GM23338 (cell line): ENCODE measurements around the gene ASXL2. TPM values are rescaled to one million over a fixed set of nuclear protein-coding genes. Genes with fewer than 3 reads are reported as not detected.

ENCODE experiments used
- ATAC-seq: fragments of 200-7000 bp; cut with Tn5 transposase; 3 replicates; pipeline ENCODE4 v1.9.1; 2020
- DNase-seq: peaks from one replicate; pipeline ENCODE4 v3.0.0-alpha.2; 2015; ENCODE audit warnings: low spot score
- H2AFZ ChIP-seq: fragments of 200-600 bp; sonication (generic); 2 replicates; pipeline ENCODE4 v1.8.0; 2016; ENCODE audit warnings: antibody characterized with exemption, mild to moderate bottlenecking, moderate library complexity
- H3F3A ChIP-seq: fragments of 200-600 bp; sonication (generic); replicated peaks from 2 replicates; pipeline ENCODE4 v1.8.0; 2017; ENCODE audit warnings: antibody characterized with exemption, mixed run types, low read depth
- H3K27ac ChIP-seq: fragments of 200-600 bp; sonication (generic); 2 replicates; pipeline ENCODE4 v1.6.1; 2016; ENCODE audit warnings: low read depth
- H3K27me3 ChIP-seq: fragments of 200-600 bp; sonication (generic); 2 replicates; pipeline ENCODE4 v1.8.0; 2016; ENCODE audit warnings: mild to moderate bottlenecking, mixed run types, moderate library complexity; ENCODE audit not compliant: insufficient read depth
- H3K36me3 ChIP-seq: fragments of 200-600 bp; sonication (generic); 2 replicates; pipeline ENCODE4 v1.8.0; 2016; ENCODE audit warnings: mild to moderate bottlenecking; ENCODE audit not compliant: insufficient read depth
- H3K4me1 ChIP-seq: fragments of 200-600 bp; sonication (generic); 2 replicates; pipeline ENCODE4 v1.8.0; 2016; ENCODE audit warnings: mild to moderate bottlenecking, moderate library complexity; ENCODE audit not compliant: insufficient read depth
- H3K4me2 ChIP-seq: fragments of 200-600 bp; sonication (generic); 2 replicates; pipeline ENCODE4 v1.7.1; 2017; ENCODE audit warnings: mixed run types
- H3K4me3 ChIP-seq: fragments of 200-600 bp; sonication (generic); 2 replicates; pipeline ENCODE4 v1.6.1; 2016; ENCODE audit warnings: mixed run types
- H3K79me2 ChIP-seq: fragments of 200-600 bp; sonication (generic); replicated peaks from 2 replicates; pipeline ENCODE4 v1.8.0; 2017; ENCODE audit warnings: mild to moderate bottlenecking; ENCODE audit not compliant: insufficient read depth
- H3K9me2 ChIP-seq: fragments of 200-600 bp; sonication (generic); 2 replicates; pipeline ENCODE4 v1.8.0; 2017; ENCODE audit not compliant: insufficient read depth
- H4K20me1 ChIP-seq: fragments of 200-600 bp; sonication (generic); replicated peaks from 2 replicates; pipeline ENCODE4 v1.8.0; 2017; ENCODE audit warnings: mild to moderate bottlenecking; ENCODE audit not compliant: insufficient read depth
- H3K27ac Mint-ChIP-seq: 2 replicates; pipeline ENCODE4 v1.8.0; 2020; ENCODE audit warnings: inconsistent platforms, mild to moderate bottlenecking, moderate library complexity, mixed read lengths
- H3K27me3 Mint-ChIP-seq: 3 replicates; pipeline ENCODE4 v1.8.0; 2022; ENCODE audit warnings: low read depth, mild to moderate bottlenecking, moderate library complexity, mixed read lengths, inconsistent platforms; ENCODE audit not compliant: insufficient read depth, poor library complexity
- H3K36me3 Mint-ChIP-seq: 3 replicates; pipeline ENCODE4 v1.8.0; 2021; ENCODE audit warnings: low read depth, mild to moderate bottlenecking, inconsistent platforms, moderate library complexity, mixed read lengths
- H3K4me1 Mint-ChIP-seq: 3 replicates; pipeline ENCODE4 v1.8.0; 2020; ENCODE audit warnings: mild to moderate bottlenecking, inconsistent platforms, mixed read lengths
- H3K4me3 Mint-ChIP-seq: 3 replicates; pipeline ENCODE4 v1.8.0; 2021; ENCODE audit warnings: moderate library complexity, mild to moderate bottlenecking, inconsistent platforms, mixed read lengths
- H3K9me3 Mint-ChIP-seq: 3 replicates; pipeline ENCODE4 v1.8.0; 2020; ENCODE audit warnings: moderate library complexity, mild to moderate bottlenecking, inconsistent platforms, mixed read lengths
- CREB1 ChIP-seq: fragments of 250-450 bp; sonication (Bioruptor Pico); IDR thresholded peaks from 2 replicates; pipeline ENCODE4 v1.5.0; 2020; ENCODE audit warnings: low read depth, mild to moderate bottlenecking, moderate library complexity
- ETS1 ChIP-seq: IDR thresholded peaks from 2 replicates; pipeline ENCODE4 v1.6.1; 2016; ENCODE audit warnings: antibody characterized with exemption
- EZH2 ChIP-seq: fragments of 200-600 bp; sonication (generic); IDR thresholded peaks from one replicate; pipeline ENCODE4 v1.8.0; 2017; ENCODE audit warnings: antibody characterized with exemption, mild to moderate bottlenecking, low read depth; ENCODE audit not compliant: unreplicated experiment
- EZH2phosphoT487 ChIP-seq: fragments of 200-600 bp; sonication (generic); IDR thresholded peaks from one replicate; pipeline ENCODE4 v1.8.1; 2018; ENCODE audit warnings: antibody characterized with exemption; ENCODE audit not compliant: unreplicated experiment
- JUNB ChIP-seq: IDR thresholded peaks from one replicate; pipeline ENCODE4 v1.6.1; 2016; ENCODE audit warnings: antibody characterized with exemption; ENCODE audit not compliant: unreplicated experiment
- NANOG ChIP-seq: IDR thresholded peaks from 2 replicates; pipeline ENCODE4 v1.6.1; 2016; ENCODE audit warnings: antibody characterized with exemption, borderline replicate concordance
- POLR2AphosphoS5 ChIP-seq: IDR thresholded peaks from 2 replicates; pipeline ENCODE4 v1.6.1; 2016; ENCODE audit warnings: antibody characterized with exemption, low read depth
- REST ChIP-seq: IDR thresholded peaks from one replicate; pipeline ENCODE4 v1.6.1; 2018; ENCODE audit warnings: antibody characterized with exemption; ENCODE audit not compliant: unreplicated experiment
- STAT1 ChIP-seq: IDR thresholded peaks from one replicate; pipeline ENCODE4 v1.6.1; 2016; ENCODE audit warnings: antibody characterized with exemption; ENCODE audit not compliant: unreplicated experiment
- ZNF114 ChIP-seq: fragments of 250-450 bp; sonication (Bioruptor Pico); IDR thresholded peaks from 2 replicates; pipeline ENCODE4 v1.5.0; 2020; ENCODE audit warnings: mild to moderate bottlenecking, moderate library complexity
- ZNF331 ChIP-seq: fragments of 250-450 bp; sonication (Bioruptor Pico); IDR thresholded peaks from 2 replicates; pipeline ENCODE4 v1.5.0; 2020; ENCODE audit warnings: low read depth, mild to moderate bottlenecking, moderate library complexity
- polyA plus RNA-seq: library from polyadenylated mRNA; unstranded; fragments of >200 nt; fragmentation: Nextera tagmentation; extraction: Ambion mirVana; gene quantifications from 2 replicates; pipeline ENCODE4 v1.2.1, GENCODE V29; 2016
- total RNA-seq: library from RNA; depleted of rRNA; stranded (reverse); fragments of >200 nt; shearing (Covaris generic); gene quantifications from 2 replicates; pipeline ENCODE4 v1.2.3, GENCODE V29; 2014
- TF ChIP-seq, protein P1 (sequence below), 2 experiments: fragments of 200-600 bp in 1 of 2; sonication (generic) in 1 of 2; conservative IDR thresholded peaks; 2 replicates each; pipeline versions ENCODE4 v1.5.1 to v1.6.1; 2016 to 2017; ENCODE audit warnings: antibody characterized with exemption in 2 of 2, low read depth in 2 of 2, mild to moderate bottlenecking in 2 of 2, moderate library complexity in 1 of 2
- TF ChIP-seq, protein P2 (sequence below): fragments of 250-450 bp; sonication (Bioruptor Pico); IDR thresholded peaks from 2 replicates; pipeline ENCODE4 v1.5.0; 2020; ENCODE audit warnings: mild to moderate bottlenecking, moderate library complexity

ASXL2 gene
- total and polyA plus RNA-seq, 2 experiments from 2014 or later, result 7.0 to 21.8 TPM

DNA sequence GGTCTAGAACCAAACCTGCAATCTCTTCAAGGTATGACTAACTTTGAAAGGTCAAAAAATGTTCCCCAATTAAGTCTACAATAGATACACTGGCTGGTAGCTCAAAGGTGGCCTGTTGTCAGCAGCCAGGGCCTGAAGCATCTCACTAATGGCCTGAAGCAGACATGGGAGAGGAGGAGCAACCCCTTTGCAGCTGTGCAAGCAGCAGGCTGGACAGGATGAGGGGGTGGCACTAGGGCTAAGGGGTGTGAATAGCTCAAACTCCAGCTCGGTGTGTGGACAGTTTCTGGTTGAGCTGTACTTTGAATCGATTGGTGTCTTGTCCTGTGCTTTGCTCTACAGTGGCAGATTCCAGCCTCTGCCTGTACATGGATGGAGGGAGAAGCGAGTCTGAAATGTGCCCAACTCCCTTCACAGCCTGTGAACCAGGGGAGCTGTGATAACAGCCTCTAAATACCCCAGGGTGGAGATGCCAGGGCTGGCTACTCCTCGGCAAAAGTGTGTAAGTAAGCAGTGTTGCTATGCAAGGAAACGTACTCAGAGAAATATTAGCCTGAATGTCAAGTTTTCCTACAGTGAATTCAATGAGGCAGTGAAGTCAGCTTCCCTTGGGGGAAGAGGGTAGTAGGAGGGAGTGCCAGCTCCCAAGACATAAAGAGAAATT is 170.2 kb downstream of the ASXL2 start:
- no peak overlapping the region for H3K27ac ChIP-seq
- H3K27ac Mint-ChIP-seq, result no peak overlapping the region
- H3F3A ChIP-seq, result no peaks in the 10 kb centered on the region
- no peaks in the 10 kb centered on the region for H3K9me2 ChIP-seq
- H3K4me1 Mint-ChIP-seq, result no peaks in the 10 kb centered on the region; the same call in 2 of the 3 replicates
- H3K4me3 Mint-ChIP-seq, result no peak overlapping the region; the same call in 2 of the 3 replicates
- peaks cover 9% of the 10 kb centered on the region; the same call in 1 of the 3 replicates for H3K36me3 Mint-ChIP-seq
- peaks cover 14% of the 10 kb centered on the region for H3K9me3 Mint-ChIP-seq
- no peaks in the 10 kb centered on the region for H3K36me3 ChIP-seq
- no peaks in the 10 kb centered on the region for H3K4me1 ChIP-seq
- H2AFZ ChIP-seq, result peak overlapping the region; percentile 47; the same call in 1 of the 2 replicates
- TF ChIP-seq NANOG, result no peak
- no peak for TF ChIP-seq ZNF331 (CRISPR knock-in tag)
- no peak for TF ChIP-seq REST
- no peak for TF ChIP-seq JUNB
- TF ChIP-seq CREB1, result no peak
- TF ChIP-seq EZH2, result no peak
- TF ChIP-seq ETS1, result no peak
- no peak for TF ChIP-seq STAT1
- TF ChIP-seq EZH2phosphoT487, result no peak
- TF ChIP-seq POLR2AphosphoS5, result no peak
- TF ChIP-seq, protein P1, sequence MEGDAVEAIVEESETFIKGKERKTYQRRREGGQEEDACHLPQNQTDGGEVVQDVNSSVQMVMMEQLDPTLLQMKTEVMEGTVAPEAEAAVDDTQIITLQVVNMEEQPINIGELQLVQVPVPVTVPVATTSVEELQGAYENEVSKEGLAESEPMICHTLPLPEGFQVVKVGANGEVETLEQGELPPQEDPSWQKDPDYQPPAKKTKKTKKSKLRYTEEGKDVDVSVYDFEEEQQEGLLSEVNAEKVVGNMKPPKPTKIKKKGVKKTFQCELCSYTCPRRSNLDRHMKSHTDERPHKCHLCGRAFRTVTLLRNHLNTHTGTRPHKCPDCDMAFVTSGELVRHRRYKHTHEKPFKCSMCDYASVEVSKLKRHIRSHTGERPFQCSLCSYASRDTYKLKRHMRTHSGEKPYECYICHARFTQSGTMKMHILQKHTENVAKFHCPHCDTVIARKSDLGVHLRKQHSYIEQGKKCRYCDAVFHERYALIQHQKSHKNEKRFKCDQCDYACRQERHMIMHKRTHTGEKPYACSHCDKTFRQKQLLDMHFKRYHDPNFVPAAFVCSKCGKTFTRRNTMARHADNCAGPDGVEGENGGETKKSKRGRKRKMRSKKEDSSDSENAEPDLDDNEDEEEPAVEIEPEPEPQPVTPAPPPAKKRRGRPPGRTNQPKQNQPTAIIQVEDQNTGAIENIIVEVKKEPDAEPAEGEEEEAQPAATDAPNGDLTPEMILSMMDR (conservative IDR thresholded peaks at IDR 0.05; ENCODE audit: low read depth in 2 of 2), result no peak
- TF ChIP-seq ZNF114 (CRISPR knock-in tag), result no peak
- TF ChIP-seq, protein P2, sequence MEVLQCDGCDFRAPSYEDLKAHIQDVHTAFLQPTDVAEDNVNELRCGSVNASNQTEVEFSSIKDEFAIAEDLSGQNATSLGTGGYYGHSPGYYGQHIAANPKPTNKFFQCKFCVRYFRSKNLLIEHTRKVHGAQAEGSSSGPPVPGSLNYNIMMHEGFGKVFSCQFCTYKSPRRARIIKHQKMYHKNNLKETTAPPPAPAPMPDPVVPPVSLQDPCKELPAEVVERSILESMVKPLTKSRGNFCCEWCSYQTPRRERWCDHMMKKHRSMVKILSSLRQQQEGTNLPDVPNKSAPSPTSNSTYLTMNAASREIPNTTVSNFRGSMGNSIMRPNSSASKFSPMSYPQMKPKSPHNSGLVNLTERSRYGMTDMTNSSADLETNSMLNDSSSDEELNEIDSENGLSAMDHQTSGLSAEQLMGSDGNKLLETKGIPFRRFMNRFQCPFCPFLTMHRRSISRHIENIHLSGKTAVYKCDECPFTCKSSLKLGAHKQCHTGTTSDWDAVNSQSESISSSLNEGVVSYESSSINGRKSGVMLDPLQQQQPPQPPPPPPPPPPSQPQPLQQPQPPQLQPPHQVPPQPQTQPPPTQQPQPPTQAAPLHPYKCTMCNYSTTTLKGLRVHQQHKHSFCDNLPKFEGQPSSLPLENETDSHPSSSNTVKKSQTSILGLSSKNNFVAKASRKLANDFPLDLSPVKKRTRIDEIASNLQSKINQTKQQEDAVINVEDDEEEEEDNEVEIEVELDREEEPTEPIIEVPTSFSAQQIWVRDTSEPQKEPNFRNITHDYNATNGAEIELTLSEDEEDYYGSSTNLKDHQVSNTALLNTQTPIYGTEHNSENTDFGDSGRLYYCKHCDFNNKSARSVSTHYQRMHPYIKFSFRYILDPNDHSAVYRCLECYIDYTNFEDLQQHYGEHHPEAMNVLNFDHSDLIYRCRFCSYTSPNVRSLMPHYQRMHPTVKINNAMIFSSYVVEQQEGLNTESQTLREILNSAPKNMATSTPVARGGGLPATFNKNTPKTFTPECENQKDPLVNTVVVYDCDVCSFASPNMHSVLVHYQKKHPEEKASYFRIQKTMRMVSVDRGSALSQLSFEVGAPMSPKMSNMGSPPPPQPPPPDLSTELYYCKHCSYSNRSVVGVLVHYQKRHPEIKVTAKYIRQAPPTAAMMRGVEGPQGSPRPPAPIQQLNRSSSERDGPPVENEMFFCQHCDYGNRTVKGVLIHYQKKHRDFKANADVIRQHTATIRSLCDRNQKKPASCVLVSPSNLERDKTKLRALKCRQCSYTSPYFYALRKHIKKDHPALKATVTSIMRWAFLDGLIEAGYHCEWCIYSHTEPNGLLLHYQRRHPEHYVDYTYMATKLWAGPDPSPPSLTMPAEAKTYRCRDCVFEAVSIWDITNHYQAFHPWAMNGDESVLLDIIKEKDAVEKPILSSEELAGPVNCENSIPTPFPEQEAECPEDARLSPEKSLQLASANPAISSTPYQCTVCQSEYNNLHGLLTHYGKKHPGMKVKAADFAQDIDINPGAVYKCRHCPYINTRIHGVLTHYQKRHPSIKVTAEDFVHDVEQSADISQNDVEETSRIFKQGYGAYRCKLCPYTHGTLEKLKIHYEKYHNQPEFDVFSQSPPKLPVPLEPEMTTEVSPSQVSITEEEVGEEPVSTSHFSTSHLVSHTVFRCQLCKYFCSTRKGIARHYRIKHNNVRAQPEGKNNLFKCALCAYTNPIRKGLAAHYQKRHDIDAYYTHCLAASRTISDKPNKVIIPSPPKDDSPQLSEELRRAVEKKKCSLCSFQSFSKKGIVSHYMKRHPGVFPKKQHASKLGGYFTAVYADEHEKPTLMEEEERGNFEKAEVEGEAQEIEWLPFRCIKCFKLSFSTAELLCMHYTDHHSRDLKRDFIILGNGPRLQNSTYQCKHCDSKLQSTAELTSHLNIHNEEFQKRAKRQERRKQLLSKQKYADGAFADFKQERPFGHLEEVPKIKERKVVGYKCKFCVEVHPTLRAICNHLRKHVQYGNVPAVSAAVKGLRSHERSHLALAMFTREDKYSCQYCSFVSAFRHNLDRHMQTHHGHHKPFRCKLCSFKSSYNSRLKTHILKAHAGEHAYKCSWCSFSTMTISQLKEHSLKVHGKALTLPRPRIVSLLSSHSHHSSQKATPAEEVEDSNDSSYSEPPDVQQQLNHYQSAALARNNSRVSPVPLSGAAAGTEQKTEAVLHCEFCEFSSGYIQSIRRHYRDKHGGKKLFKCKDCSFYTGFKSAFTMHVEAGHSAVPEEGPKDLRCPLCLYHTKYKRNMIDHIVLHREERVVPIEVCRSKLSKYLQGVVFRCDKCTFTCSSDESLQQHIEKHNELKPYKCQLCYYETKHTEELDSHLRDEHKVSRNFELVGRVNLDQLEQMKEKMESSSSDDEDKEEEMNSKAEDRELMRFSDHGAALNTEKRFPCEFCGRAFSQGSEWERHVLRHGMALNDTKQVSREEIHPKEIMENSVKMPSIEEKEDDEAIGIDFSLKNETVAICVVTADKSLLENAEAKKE (CRISPR knock-in tag), result no peak
- ATAC-seq (no peak), DNase-seq (no peak)
- no peaks in the 10 kb centered on the region for H3K79me2 ChIP-seq
- H3K27me3 Mint-ChIP-seq, result no peaks in the 10 kb centered on the region
- H4K20me1 ChIP-seq, result no peaks in the 10 kb centered on the region
- H3K27me3 ChIP-seq, result no peaks in the 10 kb centered on the region
- H3K4me3 ChIP-seq, result no peak overlapping the region
- H3K4me2 ChIP-seq, result no peak overlapping the region
